Inferior parietal cortex (tissue), 1 donor: ENCODE measurements around the gene PRIM2.
"Not testable (repeated sequence)": the region's sequence is repeated elsewhere in the genome, so short reads cannot be mapped to it uniquely, and the experiment has no call there.

Source experiments
- DNase-seq: peaks from one replicate; pipeline ENCODE4 v3.0.0-alpha.2; 2016; ENCODE audit errors: extremely low spot score

Gene PRIM2

GRCh38 chr6:57365076-57365583 lies 47.7 kb downstream of the PRIM2 start:
- DNase-seq, result not testable (repeated sequence)

- DNase-seq, result not testable (repeated sequence)
These were observed 51.7 kb downstream of the PRIM2 start for GRCh38 chr6:57368965-57369731.

GRCh38 chr6:57371779-57372178 lies 54.3 kb downstream of the PRIM2 start:
- DNase-seq, result not testable (repeated sequence)

- not testable (repeated sequence) for DNase-seq
These were observed 57.3 kb downstream of the PRIM2 start for GRCh38 chr6:57374764-57375163.

- DNase-seq, result not testable (repeated sequence)
These were observed 58.7 kb downstream of the PRIM2 start for GRCh38 chr6:57376083-57376482.

DNA sequence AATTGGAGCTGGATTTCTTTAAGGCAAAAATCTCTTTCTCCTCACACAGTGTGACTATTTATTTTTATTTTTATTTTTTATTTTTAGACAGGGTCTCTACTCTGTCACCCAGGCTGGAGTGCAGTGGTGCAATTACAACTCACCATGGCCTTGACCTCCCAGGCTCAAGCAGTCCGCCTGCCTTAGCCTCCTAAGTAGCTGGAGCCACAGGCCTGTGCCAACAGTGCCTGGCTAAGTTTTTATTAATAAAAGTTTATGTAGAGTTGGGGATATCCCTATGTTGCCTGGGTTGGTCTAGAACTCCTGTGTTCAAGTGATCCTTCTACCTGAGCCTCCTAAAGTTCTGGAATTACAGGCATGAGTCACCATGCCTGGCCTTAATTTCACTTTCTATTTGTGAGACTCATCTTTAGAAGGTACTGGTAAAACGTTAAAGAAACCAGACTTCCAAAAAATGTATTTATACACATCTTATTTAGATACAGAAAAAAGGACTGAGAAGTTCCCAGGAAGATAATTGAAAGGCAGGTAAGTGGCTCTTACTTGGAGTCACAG lies 71.7 kb downstream of the PRIM2 start:
- not testable (repeated sequence) for DNase-seq

DNA sequence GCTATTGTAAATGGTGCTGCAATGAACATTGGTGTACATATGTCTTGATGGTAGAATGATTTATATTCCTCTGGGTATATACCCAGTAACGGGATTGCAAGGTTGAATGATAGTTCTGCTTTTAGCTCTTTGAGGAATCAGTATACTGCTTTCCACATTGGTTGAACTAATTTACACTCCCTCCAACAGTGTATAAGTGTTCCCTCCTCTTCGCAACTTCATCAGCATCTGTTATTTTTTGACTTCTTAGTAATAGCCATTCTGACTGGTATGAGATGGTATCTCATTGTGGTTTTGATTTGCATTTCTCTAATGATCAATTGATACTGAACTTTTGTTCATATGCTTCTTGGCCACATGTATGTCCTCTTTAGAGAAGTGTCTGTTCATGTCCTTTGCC lies 73.4 kb downstream of the PRIM2 start:
- not testable (repeated sequence) for DNase-seq

GRCh38 chr6:57392047-57392446 lies 74.6 kb downstream of the PRIM2 start:
- not testable (repeated sequence) for DNase-seq

- DNase-seq, result not testable (repeated sequence)
These were observed 101.9 kb downstream of the PRIM2 start for GRCh38 chr6:57419341-57419740.

GRCh38 chr6:57421503-57421902 lies 104.1 kb downstream of the PRIM2 start:
- no peak for DNase-seq

GRCh38 chr6:57423468-57423867 lies 106.0 kb downstream of the PRIM2 start:
- no peak for DNase-seq

DNA sequence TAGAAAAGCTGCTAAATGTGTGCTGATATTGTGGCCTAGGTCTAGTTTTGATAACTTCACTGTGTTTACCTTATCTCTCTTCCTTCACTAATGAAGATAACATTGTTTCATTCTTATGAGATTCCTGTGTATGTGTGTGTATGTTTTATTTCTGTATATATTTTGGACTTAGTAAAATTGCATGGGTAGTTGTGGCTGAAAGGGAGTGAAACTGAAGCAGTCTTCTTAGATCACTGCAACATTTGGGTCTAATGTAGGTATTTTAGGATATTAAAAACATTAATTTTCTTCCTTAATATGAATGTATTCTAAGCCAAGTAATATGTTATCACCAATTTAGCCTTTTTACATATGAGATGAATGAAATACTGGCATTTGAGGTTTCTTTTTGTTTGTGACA lies 114.3 kb downstream of the PRIM2 start:
- DNase-seq, result not testable (repeated sequence)

GRCh38 chr6:57432157-57432556 lies 114.7 kb downstream of the PRIM2 start:
- DNase-seq, result no peak

- DNase-seq, result no peak
These were observed 115.7 kb downstream of the PRIM2 start for GRCh38 chr6:57432919-57433684.

DNA sequence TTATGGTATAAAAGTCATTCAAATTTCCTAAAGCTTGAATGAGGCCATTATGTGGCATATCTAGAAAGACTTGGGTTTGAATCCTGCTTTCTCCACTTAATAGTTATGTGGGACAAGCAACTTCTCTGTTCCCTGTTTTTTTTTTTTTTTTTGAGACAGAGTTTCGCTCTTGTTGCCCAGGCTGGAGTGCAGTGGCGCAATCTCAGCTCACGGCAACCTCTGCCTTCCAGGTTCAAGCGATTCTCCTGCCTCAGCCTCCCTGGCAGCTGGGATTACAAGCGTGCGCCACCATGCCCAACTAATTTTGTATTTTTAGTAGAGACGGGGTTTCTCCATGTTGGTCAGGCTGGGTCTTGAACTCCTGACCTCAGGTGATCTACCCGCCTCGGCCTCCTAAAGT lies 116.4 kb downstream of the PRIM2 start:
- not testable (repeated sequence) for DNase-seq

DNA sequence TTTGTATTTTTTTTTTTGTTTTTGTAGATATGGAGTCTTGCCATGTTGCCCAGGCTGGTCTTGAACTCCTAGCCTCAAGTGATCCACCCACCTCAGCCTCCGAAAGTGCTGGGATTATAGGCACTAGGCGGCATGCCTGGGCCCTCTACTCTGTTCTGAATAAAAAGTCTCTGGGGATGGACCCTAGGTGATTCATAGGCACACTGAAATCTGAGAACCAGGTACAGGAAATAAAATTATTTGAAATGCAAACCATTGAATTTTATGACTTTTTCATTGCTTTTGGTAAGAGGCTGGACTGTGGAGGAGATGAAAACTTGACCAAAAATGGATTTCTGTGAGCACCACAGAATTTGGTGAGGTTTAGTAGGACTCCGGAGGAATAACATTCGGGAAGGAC lies 117.5 kb downstream of the PRIM2 start:
- DNase-seq, result no peak

GRCh38 chr6:57435475-57436160 lies 118.2 kb downstream of the PRIM2 start:
- no peak for DNase-seq

DNA sequence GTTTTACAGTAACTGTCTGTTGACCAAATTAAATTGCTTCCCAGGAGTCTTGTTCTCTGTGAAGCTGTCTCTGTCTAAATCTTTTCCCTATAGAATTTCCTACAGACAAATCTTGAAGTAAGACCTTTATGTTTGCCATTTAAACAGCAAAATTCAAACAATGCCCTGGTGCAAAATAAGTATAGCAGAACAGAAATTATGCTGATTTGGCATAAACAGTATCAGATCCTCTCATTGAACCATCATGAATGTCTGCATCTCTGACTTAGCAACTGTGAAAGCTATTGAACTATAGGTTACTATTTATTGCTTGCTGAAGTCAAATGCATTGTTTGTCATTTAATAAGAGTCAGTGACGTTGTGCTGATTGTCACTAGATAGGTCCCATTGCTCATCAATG lies 123.3 kb downstream of the PRIM2 start:
- DNase-seq, result not testable (repeated sequence)

- DNase-seq, result not testable (repeated sequence)
These were observed 124.7 kb downstream of the PRIM2 start for GRCh38 chr6:57442133-57442532.

DNA sequence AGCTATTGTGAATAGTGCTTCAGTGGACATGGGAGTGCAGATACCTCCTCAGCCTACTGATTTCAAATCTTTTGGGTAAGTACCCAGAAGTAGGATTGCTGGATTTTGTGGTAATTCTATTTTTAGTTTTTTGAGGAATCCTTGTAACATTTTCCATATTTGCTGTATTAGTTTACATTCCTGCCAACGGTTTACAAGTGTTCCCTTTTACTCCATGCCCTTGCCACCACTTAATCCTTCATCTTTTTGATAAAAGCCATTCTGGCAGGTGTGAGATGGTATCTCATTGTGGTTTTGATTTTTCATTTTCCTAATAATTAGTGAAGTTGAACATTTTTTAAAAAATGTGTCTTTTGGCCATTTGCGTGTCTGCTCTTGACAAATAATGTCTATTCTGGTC lies 125.8 kb downstream of the PRIM2 start:
- not testable (repeated sequence) for DNase-seq

DNA sequence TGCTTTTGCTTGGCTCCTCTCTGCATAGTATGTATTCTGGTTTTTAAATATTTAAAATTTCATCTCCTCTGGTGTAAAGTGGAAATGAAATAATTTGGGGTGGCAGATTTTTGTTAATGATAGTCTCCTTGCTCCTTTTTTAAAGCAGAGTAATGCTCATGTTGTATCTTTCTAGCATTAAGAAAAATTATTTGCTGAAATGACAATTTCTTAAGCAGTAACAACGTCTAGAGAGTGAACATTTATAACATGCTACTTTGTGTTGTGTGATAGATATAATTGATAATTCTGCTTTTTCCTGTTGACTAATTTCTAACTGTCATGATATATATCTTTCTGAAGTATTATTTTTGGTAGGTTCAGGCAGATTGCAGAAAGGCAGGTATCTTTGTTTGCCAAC lies 127.4 kb downstream of the PRIM2 start:
- not testable (repeated sequence) for DNase-seq

GRCh38 chr6:57445379-57445778 lies 127.9 kb downstream of the PRIM2 start:
- not testable (repeated sequence) for DNase-seq
